Adrenal gland (tissue), 12 donors: ENCODE data around the gene CRBN. TPM values are rescaled to one million over a fixed set of nuclear protein-coding genes. Genes with fewer than 3 reads are reported as not detected.

ENCODE experiments used
- DNase-seq, 7 donors: peaks; one replicate each; pipeline ENCODE4 v3.0.0-alpha.2; 2019 to 2020
- H3K27ac ChIP-seq, 5 donors: fragments of 200-600 bp; sonication (generic) in 4 of 5; 1 replicate in 3 of 5; 2 replicates in 2 of 5; pipeline versions ENCODE4 v1.5.1 to v1.8.0; 2016 to 2020; ENCODE audit warnings: mild to moderate bottlenecking in 1 of 5
- H3K27me3 ChIP-seq: fragments of 200-600 bp; 2 replicates; pipeline ENCODE4 v1.8.0; 2021
- H3K36me3 ChIP-seq, 2 donors: fragments of 200-600 bp; replicated peaks in 1 of 2; 1 replicate in 1 of 2; 2 replicates in 1 of 2; pipeline versions ENCODE4 v1.5.1 to v1.8.0; 2018 to 2022
- H3K4me1 ChIP-seq, 2 donors: fragments of 200-600 bp; replicated peaks in 1 of 2; 1 replicate in 1 of 2; 2 replicates in 1 of 2; pipeline versions ENCODE4 v1.5.1 to v1.8.0; 2018 to 2021
- H3K4me3 ChIP-seq, 4 donors: fragments of 200-600 bp; sonication (generic) in 3 of 4; one replicate each; pipeline ENCODE4 v1.5.1; 2016 to 2018
- H3K9me3 ChIP-seq, 3 donors: fragments of 200-600 bp; sonication (generic) in 1 of 3; replicated peaks in 1 of 3; 1 replicate in 2 of 3; 2 replicates in 1 of 3; pipeline versions ENCODE4 v1.5.1 to v1.8.0; 2016 to 2021
- CTCF ChIP-seq, 6 experiments: fragments of 450-650 bp in 4 of 6; fragments of 200-600 bp in 2 of 6; sonication (generic) in 1 of 6; IDR thresholded peaks; 1 replicate in 5 of 6; 2 replicates in 1 of 6; pipeline versions ENCODE4 v1.5.1 to v1.8.0; 2016 to 2021; ENCODE audit warnings: antibody characterized with exemption in 6 of 6, mild to moderate bottlenecking in 2 of 6, moderate library complexity in 1 of 6
- POLR2A ChIP-seq, 2 donors: fragments of 450-650 bp; IDR thresholded peaks; one replicate each; pipeline ENCODE4 v1.6.1; 2017; ENCODE audit warnings: antibody characterized with exemption in 2 of 2, mild to moderate bottlenecking in 2 of 2, moderate library complexity in 1 of 2
- WGBS, 4 donors: extraction: QIAGEN DNeasy Blood & Tissue Kit in 2 of 4; methylation state at CpG; one replicate each; pipeline versions ENCODE4 v1.1.5 to v1.1.7; 2013 to 2017; 5-methylcytosine and 5-hydroxymethylcytosine counted together
- intact Hi-C, 2 donors: fragments of 100-400 bp; cut with DNase I; formaldehyde crosslinking; loops; one replicate each; pipeline versions ENCODE4 v1.14.1 to v1.15.0; 2022 to 2023
- polyA plus RNA-seq, 3 donors: library from polyadenylated mRNA; stranded (reverse); fragments of 200-250 nt in 2 of 3; fragments of 350-450 nt in 1 of 3; fragmentation: Illumina TruSeq in 1 of 3; extraction: RNeasy Lipid Tissue Mini Kit (QIAGEN cat#74804) in 1 of 3; gene quantifications; one replicate each; pipeline ENCODE4 v1.2.3, GENCODE V29; 2013 to 2014
- total RNA-seq, 9 donors: library from RNA; depleted of rRNA in 4 of 9; stranded (reverse); fragments of >200 nt in 4 of 9; fragments of 120-200 nt in 1 of 9; fragmentation: NEBNext Ultra II Directional in 1 of 9; extraction: Animal tissue kit (Norgen Biotek cat#: 25700) in 1 of 9; gene quantifications; one replicate each; pipeline versions ENCODE4 v1.1.0 to v1.2.4, GENCODE V29; 2013 to 2023
- donor health status: healthy with polysubstance abuse.
- donor health status: Bipolar disorder and iron deficiency.
- donor health status: DM: yes; HTN: yes; CAD: no.
- donor health status: DM: no; HTN: no; CAD: no.
- donor health status: DM: no; HTN: no; CAD: no.
- donor health status: DM: yes; HTN: yes; CAD: no.

Gene CRBN
- total and polyA plus RNA-seq, 12 donors, result 24.8 to 68.7 (median 48.4) TPM

DNA sequence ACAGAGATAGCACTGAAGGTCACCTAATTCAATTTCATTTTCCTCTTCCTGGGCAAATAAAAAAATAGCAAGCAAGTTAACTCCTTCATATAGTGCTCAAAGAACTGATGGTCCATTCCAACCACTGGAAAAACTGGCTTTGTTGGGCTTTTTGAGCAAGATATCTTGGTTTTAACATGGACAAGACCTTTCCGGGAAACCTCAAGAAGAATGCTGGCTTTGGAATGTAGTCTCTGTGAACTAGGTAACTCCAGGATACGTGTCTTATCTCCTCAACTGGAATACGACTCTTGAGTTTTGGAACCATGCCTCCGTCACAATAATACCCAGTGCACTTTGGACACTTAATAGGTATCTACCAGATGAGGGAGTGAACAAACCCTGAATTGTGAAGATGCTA is 36.9 kb upstream of the CRBN start:
- H3K27ac ChIP-seq, result no peak overlapping the region
- H3K36me3 ChIP-seq, result no peaks in the 10 kb centered on the region
- H3K27me3 ChIP-seq, result no peaks in the 10 kb centered on the region
- no peak for TF ChIP-seq CTCF (IDR thresholded peaks at IDR 0.05)
- no peak for TF ChIP-seq POLR2A (IDR thresholded peaks at IDR 0.05)
- H3K9me3 ChIP-seq, result no peaks in the 10 kb centered on the region
- intact Hi-C loops, result loop anchor here in 1 of 2 donors (10.0 kb wide), 1 partner anchor 798 kb away; no protein-coding TSS in a partner anchor
- no peaks in the 10 kb centered on the region for H3K4me1 ChIP-seq
- no peak overlapping the region for H3K4me3 ChIP-seq
- no peak for DNase-seq
- WGBS, 4 donors, result 79 to 88% (median 83%) methylated on average over 4 of the region's 4 CpGs

GRCh38 chr3:3212781-3213440 is 33.4 kb upstream of the CRBN start:
- DNase-seq, result no peak
- H3K9me3 ChIP-seq, result no peaks in the 10 kb centered on the region
- intact Hi-C loops, result loop anchor here in 1 of 2 donors (10.0 kb wide), 1 partner anchor 802 kb away; no protein-coding TSS in a partner anchor
- WGBS, 4 donors, result 63 to 77% (median 69%) methylated on average over 7 of the region's 7 CpGs
- H3K36me3 ChIP-seq, result no peaks in the 10 kb centered on the region
- no peaks in the 10 kb centered on the region for H3K4me1 ChIP-seq
- no peaks in the 10 kb centered on the region for H3K27me3 ChIP-seq
- H3K27ac ChIP-seq, result no peak overlapping the region
- TF ChIP-seq POLR2A (IDR thresholded peaks at IDR 0.05), result no peak
- H3K4me3 ChIP-seq, result no peak overlapping the region

- Histone ChIP-seq H3K4me3 (no peak overlapping the region), H3K27me3 (no peaks in the 10 kb centered on the region), H3K36me3 (no peaks in the 10 kb centered on the region), H3K4me1 (no peaks in the 10 kb centered on the region), H3K9me3 (no peaks in the 10 kb centered on the region), H3K27ac (no peak overlapping the region)
- WGBS, 4 donors, result 40 to 79% (median 69%) methylated on average over 2 of the region's 2 CpGs
- TF ChIP-seq CTCF (IDR thresholded peaks at IDR 0.05), result no peak
- TF ChIP-seq POLR2A (IDR thresholded peaks at IDR 0.05), result no peak
- no peak for DNase-seq
- intact Hi-C loops, result loop anchor here in 1 of 2 donors (10.0 kb wide), 1 partner anchor 805 kb away; no protein-coding TSS in a partner anchor
These were observed 30.2 kb upstream of the CRBN start for GRCh38 chr3:3209714-3210113.

GRCh38 chr3:3209057-3209456 is 29.6 kb upstream of the CRBN start:
- 64 to 74% (median 67%) methylated on average over 1 of the region's 1 CpG for WGBS, 4 donors
- Histone ChIP-seq H3K27me3 (no peaks in the 10 kb centered on the region), H3K9me3 (no peaks in the 10 kb centered on the region), H3K4me3 (no peak overlapping the region), H3K27ac (no peak overlapping the region), H3K4me1 (no peaks in the 10 kb centered on the region), H3K36me3 (no peaks in the 10 kb centered on the region)
- intact Hi-C loops, result no loop called here
- DNase-seq, result no peak
- TF ChIP-seq POLR2A (IDR thresholded peaks at IDR 0.05), result no peak
- no peak for TF ChIP-seq CTCF (IDR thresholded peaks at IDR 0.05)

- TF ChIP-seq POLR2A (IDR thresholded peaks at IDR 0.05) (no peak), CTCF (IDR thresholded peaks at IDR 0.05) (no peak)
- DNase-seq, result no peak
- Histone ChIP-seq H3K4me3 (no peak overlapping the region), H3K27me3 (no peaks in the 10 kb centered on the region), H3K36me3 (no peaks in the 10 kb centered on the region), H3K4me1 (no peaks in the 10 kb centered on the region), H3K27ac (no peak overlapping the region), H3K9me3 (no peaks in the 10 kb centered on the region)
- WGBS, 4 donors, result 79 to 86% (median 81%) methylated on average over 3 of the region's 3 CpGs
- intact Hi-C loops, result loop anchor here in 1 of 2 donors (5.0 kb wide), 1 partner anchor 1091 kb away; no protein-coding TSS in a partner anchor
These were observed 22.1 kb upstream of the CRBN start for GRCh38 chr3:3201611-3202010.
